ENCODE results near the gene PRICKLE3. TPM values are rescaled to one million over a fixed set of nuclear protein-coding genes. Genes with fewer than 3 reads are reported as not detected.
"Not testable (repeated sequence)": the region's sequence is repeated elsewhere in the genome, so short reads cannot be mapped to it uniquely, and the experiment has no call there.

PRICKLE3 gene
- total RNA-seq, 2 experiments from 2014 or later, result 18.4 to 19.4 TPM

- ChIA-PET CTCF (no interaction called here), POLR2A (interaction anchor here (0.6 kb wide), 1 partner anchor 25 kb away, joined by 3 read pairs; no protein-coding TSS in a partner anchor)
Observed at GRCh38 chrX:49139713-49140112, 46.5 kb downstream of the PRICKLE3 start.

GRCh38 chrX:49137492-49137891 lies 48.7 kb downstream of the PRICKLE3 start:
- ChIA-PET CTCF (interaction anchor here (1.1 kb wide), 1 partner anchor 23 kb away, joined by 3 read pairs; no protein-coding TSS in a partner anchor), POLR2A (no interaction called here)

- ChIA-PET CTCF (interaction anchor here (0.6 kb wide), 1 partner anchor 581 kb away, joined by 3 read pairs; no protein-coding TSS in a partner anchor), POLR2A (no interaction called here)
Observed at GRCh38 chrX:49133759-49134158, 52.4 kb downstream of the PRICKLE3 start.

- POLR2A ChIA-PET, result not testable (repeated sequence)
- CTCF ChIA-PET, result interaction anchor here (0.8 kb wide), 1 partner anchor 97 kb away, joined by 3 read pairs; no protein-coding TSS in a partner anchor
Observed at GRCh38 chrX:49132275-49132674, 53.9 kb downstream of the PRICKLE3 start.

GRCh38 chrX:49129427-49129826 lies 56.7 kb downstream of the PRICKLE3 start:
- POLR2A ChIA-PET, result no interaction called here
- CTCF ChIA-PET, result no interaction called here

GRCh38 chrX:49127742-49128258 lies 58.4 kb downstream of the PRICKLE3 start:
- POLR2A ChIA-PET, CTCF ChIA-PET: not testable (repeated sequence)

Other genes with a start within 250 kb of the PRICKLE3 start
- 10 to 100 TPM; 63.9 to 64.5 TPM for gene OTUD5, start 228.8 kb downstream of the PRICKLE3 start, total RNA-seq
- 1 to 10 TPM; 1.1 TPM for gene KCND1, start 214.5 kb downstream of the PRICKLE3 start, total RNA-seq
- 10 to 100 TPM; 60.8 TPM for gene GRIPAP1, start 184.1 kb downstream of the PRICKLE3 start, total RNA-seq
- 10 to 100 TPM; 26.7 to 29.0 TPM for gene TFE3, start 143.0 kb downstream of the PRICKLE3 start, total RNA-seq
- gene CCDC120, start 127.4 kb downstream of the PRICKLE3 start, total RNA-seq, result 1 to 10 TPM; 3.7 to 4.0 TPM
- gene PRAF2, start 112.4 kb downstream of the PRICKLE3 start, total RNA-seq, result 10 to 100 TPM; 11.1 to 11.6 TPM
- 10 to 100 TPM; 40.3 to 40.6 TPM for gene WDR45, start 106.5 kb downstream of the PRICKLE3 start, total RNA-seq
- gene GPKOW, start 62.6 kb downstream of the PRICKLE3 start, total RNA-seq, result 10 to 100 TPM; 21.3 to 21.4 TPM
- 1 to 10 TPM in 1 of 2 experiments, under 1 TPM in 1; 0.99 to 1.0 TPM for gene MAGIX, start 23.6 kb downstream of the PRICKLE3 start, total RNA-seq
- 10 to 100 TPM; 80.2 to 86.8 TPM for gene PLP2, start 14.5 kb downstream of the PRICKLE3 start, total RNA-seq
- 1 to 10 TPM; 2.7 TPM for gene SYP, start 13.8 kb upstream of the PRICKLE3 start, total RNA-seq
- under 1 TPM; 0.15 to 0.21 TPM for gene CACNA1F, start 47.0 kb upstream of the PRICKLE3 start, total RNA-seq
- 10 to 100 TPM; 21.4 to 21.8 TPM for gene CCDC22, start 49.1 kb upstream of the PRICKLE3 start, total RNA-seq
- 10 to 100 TPM; 13.0 TPM for gene FOXP3, start 78.3 kb upstream of the PRICKLE3 start, total RNA-seq
- gene PPP1R3F, start 83.4 kb upstream of the PRICKLE3 start, total RNA-seq, result 1 to 10 TPM; 3.2 to 3.5 TPM
- not detected for gene GAGE10, start 117.3 kb upstream of the PRICKLE3 start, total RNA-seq
- gene GAGE12J, start 135.7 kb upstream of the PRICKLE3 start, total RNA-seq, result not detected
- not detected for gene GAGE13, start 145.2 kb upstream of the PRICKLE3 start, total RNA-seq